Measurements from ENCODE around the gene DNAJB8.

The DNAJB8 gene

GRCh38 chr3:128442949-128443348 is 23.7 kb downstream of the DNAJB8 start:
- DNase-seq, result no peak

- DNase-seq, result no peak
These were observed 24.6 kb downstream of the DNAJB8 start for GRCh38 chr3:128442070-128442469.

GRCh38 chr3:128439226-128439625 is 27.5 kb downstream of the DNAJB8 start:
- no peak for DNase-seq

GRCh38 chr3:128438488-128439072 is 28.1 kb downstream of the DNAJB8 start:
- DNase-seq, result no peak

GRCh38 chr3:128436214-128436613 is 30.5 kb downstream of the DNAJB8 start:
- no peak for DNase-seq

GRCh38 chr3:128435561-128435960 is 31.1 kb downstream of the DNAJB8 start:
- no peak for DNase-seq

- DNase-seq, result no peak
These were observed 31.6 kb downstream of the DNAJB8 start for GRCh38 chr3:128435058-128435457.

- DNase-seq, result no peak
These were observed 32.2 kb downstream of the DNAJB8 start for GRCh38 chr3:128434524-128434923.

- no peak for DNase-seq
These were observed 32.9 kb downstream of the DNAJB8 start for GRCh38 chr3:128433837-128434165.

- no peak for DNase-seq
These were observed 33.5 kb downstream of the DNAJB8 start for GRCh38 chr3:128432971-128433836.

GRCh38 chr3:128432301-128432970 is 34.3 kb downstream of the DNAJB8 start:
- no peak for DNase-seq

- DNase-seq, result no peak
These were observed 34.8 kb downstream of the DNAJB8 start for GRCh38 chr3:128431803-128432300.

- DNase-seq, result no peak
These were observed 36.0 kb downstream of the DNAJB8 start for GRCh38 chr3:128430731-128431130.

GRCh38 chr3:128430301-128430700 is 36.4 kb downstream of the DNAJB8 start:
- no peak for DNase-seq

- DNase-seq, result no peak
These were observed 36.9 kb downstream of the DNAJB8 start for GRCh38 chr3:128429751-128430150.

- DNase-seq, result no peak
These were observed 37.4 kb downstream of the DNAJB8 start for GRCh38 chr3:128429275-128429674.

- DNase-seq, result no peak
These were observed 38.5 kb downstream of the DNAJB8 start for GRCh38 chr3:128427872-128428822.

GRCh38 chr3:128427175-128427857 is 39.4 kb downstream of the DNAJB8 start:
- no peak for DNase-seq

GRCh38 chr3:128426128-128426921 is 40.4 kb downstream of the DNAJB8 start:
- DNase-seq, result peak; percentile 33

GRCh38 chr3:128425846-128426127 is 40.9 kb downstream of the DNAJB8 start:
- no peak for DNase-seq

GRCh38 chr3:128425142-128425845 is 41.4 kb downstream of the DNAJB8 start:
- DNase-seq, result no peak
